ENCODE results near the gene TACO1. TPM values are rescaled to one million over a fixed set of nuclear protein-coding genes. Genes with fewer than 3 reads are reported as not detected.

Gene TACO1
- total RNA-seq, 4 donors from 2014 or later = 11.4 to 18.3 (median 14.6) TPM

DNA sequence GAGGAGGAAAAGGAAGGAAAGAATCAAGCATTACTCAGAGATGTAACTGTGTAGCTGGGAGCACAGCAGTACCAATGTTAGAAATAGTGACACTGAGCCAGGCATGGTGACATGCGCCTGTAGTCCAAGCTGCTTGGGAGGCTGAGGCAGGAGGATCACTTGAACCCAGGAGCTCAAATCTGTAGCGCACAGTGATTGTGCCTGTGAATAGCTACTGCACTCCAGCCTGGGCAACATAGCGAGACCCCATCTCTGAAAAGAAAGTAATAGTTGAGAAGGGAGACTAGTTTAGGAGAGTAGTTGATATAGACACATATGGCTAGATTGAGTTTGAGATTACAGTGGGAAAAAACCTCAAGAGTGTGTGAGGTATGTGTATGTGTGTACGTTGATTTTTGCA is 39.3 kb downstream of the TACO1 start:
- ATAC-seq = no peak
- WGBS, 2 donors (ENCODE audit: low coverage in 1 of 2) = 88 to 89% methylated on average over 2 to 3 of the region's 4 CpGs

GRCh38 chr17:63641692-63642448 is 41.2 kb downstream of the TACO1 start:
- Histone ChIP-seq H3K4me1 (peaks cover 0 to 38% (median 0%) of the 10 kb centered on the region in 3 donors), H3K9me3 (no peaks in the 10 kb centered on the region), H3K27me3 (no peaks in the 10 kb centered on the region), H3K27ac (no peak overlapping the region), H3K4me3 (no peak overlapping the region), H3K36me3 (peaks cover 0 to 70% of the 10 kb centered on the region in 2 donors)
- no peak for TF ChIP-seq EP300 (IDR thresholded peaks at IDR 0.05)
- no peak for TF ChIP-seq CTCF (IDR thresholded peaks at IDR 0.05)
- no peak for TF ChIP-seq POLR2A (IDR thresholded peaks at IDR 0.05)
- TF ChIP-seq POLR2AphosphoS5 (IDR thresholded peaks at IDR 0.05) = no peak
- WGBS, 2 donors (ENCODE audit: low coverage in 1 of 2) = 81 to 90% methylated on average over 2 to 3 of the region's 4 CpGs
- ATAC-seq = peak; percentile 58

More for the DNA sequence above, 39.3 kb downstream of the TACO1 start:
- H3K27ac ChIP-seq = no peak overlapping the region
- H3K4me3 ChIP-seq = no peak overlapping the region
- no peak for TF ChIP-seq POLR2AphosphoS5 (IDR thresholded peaks at IDR 0.05)
- no peak for TF ChIP-seq CTCF (IDR thresholded peaks at IDR 0.05)
- no peak for TF ChIP-seq EP300 (IDR thresholded peaks at IDR 0.05)
- no peak for TF ChIP-seq POLR2A (IDR thresholded peaks at IDR 0.05)
- peaks cover 0 to 44% (median 0%) of the 10 kb centered on the region in 3 donors for H3K4me1 ChIP-seq
- H3K9me3 ChIP-seq = no peaks in the 10 kb centered on the region
- H3K27me3 ChIP-seq = no peaks in the 10 kb centered on the region
- H3K36me3 ChIP-seq = peaks cover 0 to 65% of the 10 kb centered on the region in 2 donors

GRCh38 chr17:63644846-63645245 is 44.2 kb downstream of the TACO1 start:
- ATAC-seq = no peak
- Histone ChIP-seq H3K27me3 (no peaks in the 10 kb centered on the region), H3K27ac (no peak overlapping the region), H3K4me3 (no peak overlapping the region), H3K9me3 (no peaks in the 10 kb centered on the region), H3K36me3 (peaks cover 0 to 77% of the 10 kb centered on the region in 2 donors), H3K4me1 (peaks cover 0 to 27% (median 0%) of the 10 kb centered on the region in 3 donors)
- TF ChIP-seq CTCF (IDR thresholded peaks at IDR 0.05) (no peak), POLR2A (IDR thresholded peaks at IDR 0.05) (no peak), POLR2AphosphoS5 (IDR thresholded peaks at IDR 0.05) (no peak), EP300 (IDR thresholded peaks at IDR 0.05) (no peak)
- 71 to 88% methylated on average over 1 to 6 of the region's 7 CpGs for WGBS, 2 donors (ENCODE audit: low coverage in 1 of 2)

DNA sequence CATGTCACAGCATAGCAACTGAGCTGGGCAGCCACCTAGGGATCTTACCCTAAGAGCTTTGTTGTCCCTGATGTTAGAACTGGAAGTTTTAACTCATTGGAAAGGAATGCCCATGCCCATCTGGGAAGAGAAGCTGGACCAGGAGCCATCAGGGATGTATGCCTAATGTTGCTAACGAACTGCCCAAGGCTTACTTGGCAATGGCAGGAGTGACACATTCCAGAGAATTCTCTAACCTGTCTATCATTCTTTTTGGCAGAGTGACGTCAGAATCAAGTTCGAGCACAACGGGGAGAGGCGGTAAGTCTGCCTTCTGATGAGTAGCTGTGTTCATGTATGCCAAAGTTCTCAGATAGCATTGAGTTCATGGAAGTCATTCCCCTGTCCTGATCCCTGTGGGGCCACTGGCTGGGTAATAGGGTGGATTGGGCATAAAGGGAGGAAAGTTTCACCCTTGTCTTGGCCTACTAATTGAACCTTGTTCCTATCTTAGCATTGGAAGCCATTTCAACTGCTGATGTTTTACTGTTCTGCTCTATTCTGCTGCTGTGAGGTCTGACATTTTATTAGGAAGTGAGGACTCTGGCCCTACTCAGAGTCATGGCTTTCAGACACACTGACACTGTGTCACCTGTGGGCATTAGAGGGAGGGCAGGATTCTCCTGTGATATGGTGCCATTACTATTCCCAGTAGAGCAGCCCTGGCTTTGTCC is 45.2 kb downstream of the TACO1 start:
- peaks cover 0 to 85% of the 10 kb centered on the region in 2 donors for H3K36me3 ChIP-seq
- no peak overlapping the region for H3K4me3 ChIP-seq
- 91 to 100% methylated on average over 1 to 5 of the region's 5 CpGs for WGBS, 2 donors (ENCODE audit: low coverage in 1 of 2)
- peaks cover 0 to 27% (median 0%) of the 10 kb centered on the region in 3 donors for H3K4me1 ChIP-seq
- H3K27me3 ChIP-seq = no peaks in the 10 kb centered on the region
- TF ChIP-seq POLR2A (IDR thresholded peaks at IDR 0.05) (no peak), CTCF (IDR thresholded peaks at IDR 0.05) (no peak), POLR2AphosphoS5 (IDR thresholded peaks at IDR 0.05) (no peak), EP300 (IDR thresholded peaks at IDR 0.05) (no peak)
- H3K9me3 ChIP-seq = no peaks in the 10 kb centered on the region
- ATAC-seq = no peak
- H3K27ac ChIP-seq = no peak overlapping the region
